CD4-positive, CD25-positive, alpha-beta regulatory T cell (primary cell): Measurements from ENCODE around the gene AGBL4. TPM values are rescaled to one million over a fixed set of nuclear protein-coding genes. Genes with fewer than 3 reads are reported as not detected.

Experiments
- ATAC-seq, 2 donors: fragments of 150-1000 bp; cut with Tn5 transposase; one replicate each; pipeline ENCODE4 v1.10.0; 2021; ENCODE audit warnings: low read depth in 2 of 2, moderate number of reproducible peaks in 2 of 2, moderate library complexity in 1 of 2
- DNase-seq, 3 donors: peaks; one replicate each; pipeline versions ENCODE4 v3.0.0 to v3.0.0-alpha.2; 2012 to 2022; ENCODE audit warnings: mixed read lengths in 1 of 3
- H3K27ac ChIP-seq: one replicate; pipeline ENCODE4 v1.7.0; 2013; ENCODE audit warnings: mild to moderate bottlenecking, low read length; ENCODE audit not compliant: insufficient read depth, poor library complexity, severe bottlenecking
- H3K27me3 ChIP-seq: one replicate; pipeline ENCODE4 v1.7.0; 2013; ENCODE audit warnings: low read length; ENCODE audit not compliant: control insufficient read depth, insufficient read depth
- H3K36me3 ChIP-seq: one replicate; pipeline ENCODE4 v1.7.0; 2013; ENCODE audit warnings: mild to moderate bottlenecking, low read length, moderate library complexity; ENCODE audit not compliant: control insufficient read depth, insufficient read depth
- H3K4me1 ChIP-seq: 2 replicates; pipeline ENCODE4 v1.7.0; 2013; ENCODE audit warnings: mild to moderate bottlenecking, low read length; ENCODE audit not compliant: insufficient read depth, control insufficient read depth, poor library complexity, severe bottlenecking
- H3K4me3 ChIP-seq: one replicate; pipeline ENCODE4 v1.7.0; 2013; ENCODE audit warnings: low read depth, mild to moderate bottlenecking, low read length, moderate library complexity
- H3K9me3 ChIP-seq, 2 experiments: 1 replicate in 1 of 2; 2 replicates in 1 of 2; pipeline ENCODE4 v1.7.0; 2013; ENCODE audit warnings: low read length in 2 of 2, mild to moderate bottlenecking in 1 of 2, moderate library complexity in 1 of 2; ENCODE audit not compliant: control insufficient read depth in 2 of 2
- H3K27ac Mint-ChIP-seq, 3 donors: one replicate each; pipeline ENCODE4 v1.8.0; 2020 to 2022; ENCODE audit warnings: mild to moderate bottlenecking in 3 of 3, mixed read lengths in 3 of 3, moderate library complexity in 2 of 3
- H3K27me3 Mint-ChIP-seq: one replicate; pipeline ENCODE4 v1.8.0; 2022; ENCODE audit warnings: mild to moderate bottlenecking, mixed read lengths
- H3K36me3 Mint-ChIP-seq: one replicate; pipeline ENCODE4 v1.8.0; 2020; ENCODE audit warnings: mixed read lengths
- H3K4me1 Mint-ChIP-seq, 4 donors: one replicate each; pipeline ENCODE4 v1.8.0; 2020 to 2022; ENCODE audit warnings: mixed read lengths in 4 of 4, mild to moderate bottlenecking in 1 of 4
- H3K4me3 Mint-ChIP-seq, 4 donors: one replicate each; pipeline ENCODE4 v1.8.0; 2020 to 2022; ENCODE audit warnings: mild to moderate bottlenecking in 4 of 4, mixed read lengths in 4 of 4, moderate library complexity in 3 of 4
- H3K9me3 Mint-ChIP-seq, 7 donors: one replicate each; pipeline ENCODE4 v1.8.0; 2020 to 2022; ENCODE audit warnings: mixed read lengths in 7 of 7, mild to moderate bottlenecking in 3 of 7, moderate library complexity in 2 of 7
- polyA plus RNA-seq, 4 donors: library from polyadenylated mRNA; unstranded; fragments of 300-500 nt; fragmentation: Illumina TruSeq; gene quantifications; one replicate each; pipeline ENCODE4 v1.2.3, GENCODE V29; 2021
- total RNA-seq: library from RNA; stranded (reverse); gene quantifications from one replicate; pipeline ENCODE4 v1.2.3, GENCODE V29; 2022

AGBL4 gene
- total and polyA plus RNA-seq, 5 donors from 2014 or later = 0.47 TPM; not detected in 4

- Mint-ChIP-seq H3K4me3 (no peak overlapping the region), H3K27ac (no peak overlapping the region), H3K36me3 (no peaks in the 10 kb centered on the region), H3K27me3 (peaks cover 4% of the 10 kb centered on the region), H3K9me3 (peaks cover 0 to 2% (median 0%) of the 10 kb centered on the region in 7 donors), H3K4me1 (no peaks in the 10 kb centered on the region)
- DNase-seq (no peak), ATAC-seq (no peak)
- H3K4me3 ChIP-seq = no peak overlapping the region
- no peaks in the 10 kb centered on the region for H3K27me3 ChIP-seq
- no peak overlapping the region for H3K27ac ChIP-seq
- no peaks in the 10 kb centered on the region for H3K36me3 ChIP-seq
- no peaks in the 10 kb centered on the region for H3K9me3 ChIP-seq
- H3K4me1 ChIP-seq = no peaks in the 10 kb centered on the region
Measured at GRCh38 chr1:48667782-48668181, 1356.0 kb downstream of the AGBL4 start.

- Histone ChIP-seq H3K27me3 (no peaks in the 10 kb centered on the region), H3K4me3 (no peak overlapping the region), H3K4me1 (no peaks in the 10 kb centered on the region), H3K9me3 (no peaks in the 10 kb centered on the region), H3K36me3 (no peaks in the 10 kb centered on the region), H3K27ac (no peak overlapping the region)
- no peaks in the 10 kb centered on the region for H3K4me1 Mint-ChIP-seq
- H3K4me3 Mint-ChIP-seq = no peak overlapping the region
- peaks cover 0 to 5% (median 0%) of the 10 kb centered on the region in 7 donors for H3K9me3 Mint-ChIP-seq
- H3K27me3 Mint-ChIP-seq = peaks cover 4% of the 10 kb centered on the region
- H3K36me3 Mint-ChIP-seq = no peaks in the 10 kb centered on the region
- no peak overlapping the region for H3K27ac Mint-ChIP-seq
- DNase-seq (no peak), ATAC-seq (no peak)
Measured at GRCh38 chr1:48665708-48666407, 1357.9 kb downstream of the AGBL4 start.

DNA sequence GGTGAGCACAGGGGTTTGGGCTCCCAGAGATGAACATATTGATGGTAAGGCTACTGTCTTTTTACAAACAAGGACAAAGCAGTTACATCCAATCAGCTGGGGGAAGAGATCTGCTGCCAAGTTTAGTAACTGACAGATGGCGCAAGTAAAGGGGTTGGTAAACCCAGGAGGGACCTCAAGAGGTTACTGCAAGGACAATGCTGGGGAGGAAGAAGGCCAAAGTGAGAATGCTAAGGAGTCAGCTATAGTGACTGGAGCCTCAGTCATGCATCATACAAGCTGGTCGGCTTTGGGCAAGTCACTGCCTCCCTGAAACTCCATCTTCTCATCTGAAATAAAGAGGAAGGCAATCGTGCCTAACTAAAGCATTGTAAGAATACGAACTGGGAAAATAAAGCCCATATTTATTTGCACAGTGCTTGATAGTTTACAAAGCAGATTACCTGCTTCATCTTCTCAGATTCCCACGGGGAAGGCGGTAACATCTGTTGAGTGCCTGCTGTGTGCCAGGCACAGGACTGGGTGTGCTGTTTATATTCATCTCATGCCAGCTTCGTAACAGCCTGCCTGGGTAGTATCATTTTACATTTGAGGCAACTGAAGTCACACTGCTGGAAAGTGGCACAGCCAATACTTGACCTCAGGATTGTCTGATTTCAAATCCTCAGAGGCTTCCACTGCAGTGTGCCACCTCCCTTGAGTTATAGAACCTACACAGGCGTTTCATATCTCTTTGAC is 1361.9 kb downstream of the AGBL4 start:
- Histone ChIP-seq H3K4me1 (no peaks in the 10 kb centered on the region), H3K4me3 (no peak overlapping the region), H3K36me3 (no peaks in the 10 kb centered on the region), H3K9me3 (no peaks in the 10 kb centered on the region), H3K27ac (no peak overlapping the region), H3K27me3 (no peaks in the 10 kb centered on the region)
- DNase-seq (no peak), ATAC-seq (no peak)
- Mint-ChIP-seq H3K27me3 (peaks cover 4% of the 10 kb centered on the region), H3K36me3 (no peaks in the 10 kb centered on the region), H3K9me3 (peaks cover 0 to 5% (median 0%) of the 10 kb centered on the region in 7 donors), H3K27ac (no peak overlapping the region), H3K4me1 (no peaks in the 10 kb centered on the region), H3K4me3 (no peak overlapping the region)

DNA sequence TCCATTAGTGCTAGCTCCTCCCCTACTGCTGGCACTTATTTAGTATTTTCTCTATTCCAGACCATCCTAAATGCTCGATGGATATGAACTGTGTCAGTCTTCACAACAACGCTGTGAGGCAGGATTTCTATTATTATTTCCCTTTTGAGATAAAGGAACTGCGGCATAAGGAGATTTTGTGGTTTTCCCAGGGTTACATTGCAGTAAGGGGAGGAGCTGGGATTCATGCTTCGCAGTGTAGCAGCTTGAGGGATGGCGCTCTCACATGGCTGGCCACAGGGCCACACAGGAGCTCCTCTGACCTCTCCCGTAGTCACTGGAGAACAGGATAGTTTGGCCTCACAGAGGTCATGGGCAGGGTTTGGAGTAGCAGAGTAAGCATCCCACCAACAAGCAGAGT is 1364.0 kb downstream of the AGBL4 start:
- Histone ChIP-seq H3K4me3 (no peak overlapping the region), H3K36me3 (no peaks in the 10 kb centered on the region), H3K27me3 (no peaks in the 10 kb centered on the region), H3K27ac (no peak overlapping the region), H3K9me3 (no peaks in the 10 kb centered on the region), H3K4me1 (no peaks in the 10 kb centered on the region)
- no peak overlapping the region for H3K4me3 Mint-ChIP-seq
- H3K36me3 Mint-ChIP-seq = no peaks in the 10 kb centered on the region
- peaks cover 0 to 5% (median 0%) of the 10 kb centered on the region in 7 donors for H3K9me3 Mint-ChIP-seq
- no peak for ATAC-seq
- peaks cover 4% of the 10 kb centered on the region for H3K27me3 Mint-ChIP-seq
- no peak overlapping the region for H3K27ac Mint-ChIP-seq
- no peaks in the 10 kb centered on the region for H3K4me1 Mint-ChIP-seq
- DNase-seq = no peak

DNA sequence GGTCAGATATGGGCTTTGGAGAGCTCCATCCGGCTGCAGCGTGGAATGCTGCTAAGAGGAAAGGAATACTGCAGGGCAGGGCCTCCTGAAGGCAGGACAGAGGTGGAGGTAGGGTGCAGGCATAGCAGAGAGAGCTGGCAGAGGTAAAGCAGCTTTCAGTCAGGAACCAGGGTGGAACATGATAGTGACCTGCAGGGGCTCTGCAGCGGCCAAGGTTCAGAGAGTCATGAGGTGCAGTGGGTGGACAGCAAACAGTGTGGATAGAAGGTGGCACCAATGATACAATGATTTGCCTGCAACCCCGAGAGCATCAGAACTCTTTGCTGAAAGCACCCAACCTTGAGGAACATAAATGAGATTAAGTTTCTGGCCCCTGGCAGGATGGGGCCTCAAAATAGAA is 1366.3 kb downstream of the AGBL4 start:
- H3K9me3 ChIP-seq = no peaks in the 10 kb centered on the region
- Mint-ChIP-seq H3K27me3 (no peaks in the 10 kb centered on the region), H3K36me3 (no peaks in the 10 kb centered on the region), H3K9me3 (peaks cover 0 to 3% (median 0%) of the 10 kb centered on the region in 7 donors), H3K27ac (no peak overlapping the region), H3K4me3 (no peak overlapping the region), H3K4me1 (no peaks in the 10 kb centered on the region)
- no peak overlapping the region for H3K4me3 ChIP-seq
- ATAC-seq (no peak), DNase-seq (no peak)
- H3K4me1 ChIP-seq = no peaks in the 10 kb centered on the region
- no peaks in the 10 kb centered on the region for H3K27me3 ChIP-seq
- H3K36me3 ChIP-seq = no peaks in the 10 kb centered on the region
- H3K27ac ChIP-seq = no peak overlapping the region

- Histone ChIP-seq H3K4me3 (no peak overlapping the region), H3K27me3 (no peaks in the 10 kb centered on the region), H3K9me3 (no peaks in the 10 kb centered on the region), H3K36me3 (no peaks in the 10 kb centered on the region), H3K4me1 (no peaks in the 10 kb centered on the region), H3K27ac (no peak overlapping the region)
- H3K4me3 Mint-ChIP-seq = no peak overlapping the region
- DNase-seq = no peak
- H3K4me1 Mint-ChIP-seq = no peaks in the 10 kb centered on the region
- peaks cover 0 to 2% (median 0%) of the 10 kb centered on the region in 7 donors for H3K9me3 Mint-ChIP-seq
- no peaks in the 10 kb centered on the region for H3K27me3 Mint-ChIP-seq
- no peak for ATAC-seq
- no peak overlapping the region for H3K27ac Mint-ChIP-seq
- no peaks in the 10 kb centered on the region for H3K36me3 Mint-ChIP-seq
Measured at GRCh38 chr1:48654606-48655210, 1369.0 kb downstream of the AGBL4 start.

GRCh38 chr1:48652334-48652733 is 1371.4 kb downstream of the AGBL4 start:
- Histone ChIP-seq H3K27me3 (no peaks in the 10 kb centered on the region), H3K9me3 (no peaks in the 10 kb centered on the region), H3K4me3 (no peak overlapping the region), H3K4me1 (no peaks in the 10 kb centered on the region), H3K36me3 (no peaks in the 10 kb centered on the region), H3K27ac (no peak overlapping the region)
- ATAC-seq = no peak
- peaks cover 0 to 2% (median 0%) of the 10 kb centered on the region in 7 donors for H3K9me3 Mint-ChIP-seq
- H3K27me3 Mint-ChIP-seq = no peaks in the 10 kb centered on the region
- no peak for DNase-seq
- no peak overlapping the region for H3K27ac Mint-ChIP-seq
- H3K4me1 Mint-ChIP-seq = no peaks in the 10 kb centered on the region
- no peaks in the 10 kb centered on the region for H3K36me3 Mint-ChIP-seq
- no peak overlapping the region for H3K4me3 Mint-ChIP-seq
